ENCODE data around the gene OTUD3. TPM values are rescaled to one million over a fixed set of nuclear protein-coding genes. Genes with fewer than 3 reads are reported as not detected.

OTUD3 gene
- polyA plus RNA-seq, 1 donor (not counting 4 experiments of a cell fraction or from before 2014, with no cell fraction given), result 7.0 TPM

DNA sequence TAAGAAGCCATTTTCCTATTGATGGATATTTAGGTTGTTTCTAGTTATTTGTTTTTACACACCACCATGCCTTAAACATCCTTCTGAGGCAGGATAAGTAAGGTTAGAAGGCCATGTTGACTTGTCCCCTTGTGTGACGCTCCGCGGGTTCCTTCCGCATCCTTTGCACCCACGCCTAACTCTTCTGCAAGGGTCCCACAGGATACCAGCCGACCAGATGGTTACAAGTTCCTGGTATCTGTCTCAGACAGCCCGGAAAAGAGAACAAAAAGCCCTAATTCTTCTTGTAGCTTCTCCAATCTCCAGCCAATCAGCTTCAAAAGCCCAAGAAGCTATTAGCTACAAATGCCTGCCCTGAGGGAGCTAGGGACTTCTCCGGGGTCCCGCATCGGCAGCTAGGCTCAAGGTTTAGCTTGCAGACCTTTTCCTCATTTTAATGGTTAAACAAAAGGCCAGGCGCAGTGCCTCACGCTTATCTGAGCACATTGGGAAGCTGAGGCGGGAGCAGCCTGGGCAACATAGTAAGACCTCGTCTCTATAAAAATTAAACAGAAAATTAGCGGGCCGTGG is 4.9 kb upstream of the OTUD3 start:
- no peak for FAIRE-seq
- Histone ChIP-seq H3K9me1 (ENCODE audit: control insufficient read depth, extremely low read depth, insufficient read depth, low read length) (no peaks in the 10 kb centered on the region), H3K27me3 (ENCODE audit: control insufficient read depth, extremely low read depth, insufficient read depth, low read length) (no peaks in the 10 kb centered on the region), H4K20me1 (ENCODE audit: control insufficient read depth, extremely low read depth, insufficient read depth, low read length) (no peaks in the 10 kb centered on the region), H3K4me3 (ENCODE audit: control insufficient read depth in 2 of 3, extremely low read depth in 1 of 3, insufficient read depth in 2 of 3, low read depth in 1 of 3, low read length in 3 of 3) (peak overlapping the region in 1 of 3 experiments; percentile 66), H3K36me3 (ENCODE audit: control insufficient read depth in 2 of 2, extremely low read depth in 1 of 2, insufficient read depth in 2 of 2, low read length in 2 of 2) (no peaks in the 10 kb centered on the region), H3K4me1 (ENCODE audit: control insufficient read depth, extremely low read depth, insufficient read depth, low read length) (peaks cover 13% of the 10 kb centered on the region), H3K9me3 (ENCODE audit: control insufficient read depth, low read depth, low read length) (no peaks in the 10 kb centered on the region), H3K79me2 (ENCODE audit: control insufficient read depth, insufficient read depth, low read length) (peaks cover under 1% of the 10 kb centered on the region), H3K27ac (ENCODE audit: control insufficient read depth, insufficient read depth, low read length) (peak overlapping the region; percentile 91), H3K9ac (ENCODE audit: control insufficient read depth, extremely low read depth, insufficient read depth, low read length) (no peak overlapping the region), H3K4me2 (ENCODE audit: control insufficient read depth, extremely low read depth, insufficient read depth, low read depth, low read length) (peak overlapping the region; percentile 88), H2AFZ (ENCODE audit: control insufficient read depth, low read length) (no peak overlapping the region)
- dilution Hi-C loops (cut with MboI; ENCODE audit: extremely low pct_ligation_motif_present, low sequenced_read_pairs), result no loop called here
- DNase-seq (ENCODE audit: low read depth, low spot score), result no peak
- no peak for TF ChIP-seq EZH2 (IDR thresholded peaks at IDR 0.05; ENCODE audit: low read length)
- TF ChIP-seq, protein P1, sequence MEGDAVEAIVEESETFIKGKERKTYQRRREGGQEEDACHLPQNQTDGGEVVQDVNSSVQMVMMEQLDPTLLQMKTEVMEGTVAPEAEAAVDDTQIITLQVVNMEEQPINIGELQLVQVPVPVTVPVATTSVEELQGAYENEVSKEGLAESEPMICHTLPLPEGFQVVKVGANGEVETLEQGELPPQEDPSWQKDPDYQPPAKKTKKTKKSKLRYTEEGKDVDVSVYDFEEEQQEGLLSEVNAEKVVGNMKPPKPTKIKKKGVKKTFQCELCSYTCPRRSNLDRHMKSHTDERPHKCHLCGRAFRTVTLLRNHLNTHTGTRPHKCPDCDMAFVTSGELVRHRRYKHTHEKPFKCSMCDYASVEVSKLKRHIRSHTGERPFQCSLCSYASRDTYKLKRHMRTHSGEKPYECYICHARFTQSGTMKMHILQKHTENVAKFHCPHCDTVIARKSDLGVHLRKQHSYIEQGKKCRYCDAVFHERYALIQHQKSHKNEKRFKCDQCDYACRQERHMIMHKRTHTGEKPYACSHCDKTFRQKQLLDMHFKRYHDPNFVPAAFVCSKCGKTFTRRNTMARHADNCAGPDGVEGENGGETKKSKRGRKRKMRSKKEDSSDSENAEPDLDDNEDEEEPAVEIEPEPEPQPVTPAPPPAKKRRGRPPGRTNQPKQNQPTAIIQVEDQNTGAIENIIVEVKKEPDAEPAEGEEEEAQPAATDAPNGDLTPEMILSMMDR (optimal IDR thresholded peaks at IDR 0.05 in 1 of 3, IDR thresholded peaks at IDR 0.05 in 1 of 3, conservative IDR thresholded peaks at IDR 0.05 in 1 of 3; ENCODE audit: extremely low read depth in 1 of 3, insufficient read depth in 2 of 3, low read length in 3 of 3), result no peak

DNA sequence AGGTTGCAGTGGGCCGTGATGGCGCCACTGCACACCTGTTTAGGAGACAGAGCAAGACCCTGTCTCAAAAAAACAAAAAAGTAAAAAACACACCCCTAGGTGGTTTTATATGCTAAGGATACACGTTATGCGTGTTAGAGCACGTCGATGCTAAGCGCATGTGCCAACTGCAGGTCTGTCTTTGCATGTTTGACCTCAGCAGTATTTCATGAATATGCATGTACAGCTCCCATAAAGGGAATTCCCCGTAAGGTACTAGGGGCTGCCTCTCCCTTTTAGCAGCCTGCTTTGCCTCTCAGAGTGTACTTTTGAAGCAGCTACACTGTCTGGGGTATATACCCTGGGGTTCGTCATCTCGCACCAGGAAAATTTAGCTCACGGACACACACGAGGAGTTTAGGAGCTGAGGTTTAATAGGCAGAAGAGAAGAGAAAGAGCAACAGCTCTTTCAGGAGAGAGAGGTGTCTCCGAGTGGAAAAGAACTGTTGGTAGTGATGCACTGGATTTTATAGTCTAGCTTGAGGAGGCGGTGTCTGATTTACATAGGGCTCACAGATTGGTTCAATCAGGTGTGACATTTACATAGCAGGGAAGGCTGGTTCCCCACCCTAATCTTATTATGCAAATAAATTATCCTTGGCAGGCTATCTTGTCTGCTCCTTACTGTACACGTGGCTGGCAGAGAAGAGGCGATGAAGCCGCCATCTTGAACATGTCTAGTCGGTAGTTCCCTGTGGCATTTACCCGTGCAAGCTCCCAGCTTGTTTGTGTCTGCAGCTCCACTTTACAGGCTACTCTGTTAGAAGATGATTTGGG is 4.2 kb upstream of the OTUD3 start:
- H3K27me3 ChIP-seq (ENCODE audit: control insufficient read depth, extremely low read depth, insufficient read depth, low read length), result no peaks in the 10 kb centered on the region
- peak overlapping the region; percentile 88 for H3K4me2 ChIP-seq (ENCODE audit: control insufficient read depth, extremely low read depth, insufficient read depth, low read depth, low read length)
- DNase-seq (ENCODE audit: low read depth, low spot score) (peak; percentile 77), FAIRE-seq (peak; percentile 95)
- no peaks in the 10 kb centered on the region for H3K9me1 ChIP-seq (ENCODE audit: control insufficient read depth, extremely low read depth, insufficient read depth, low read length)
- H3K27ac ChIP-seq (ENCODE audit: control insufficient read depth, insufficient read depth, low read length), result peak overlapping the region; percentile 91
- TF ChIP-seq EZH2 (IDR thresholded peaks at IDR 0.05; ENCODE audit: low read length), result no peak
- TF ChIP-seq, protein P1 (optimal IDR thresholded peaks at IDR 0.05 in 1 of 3, IDR thresholded peaks at IDR 0.05 in 1 of 3, conservative IDR thresholded peaks at IDR 0.05 in 1 of 3; ENCODE audit: extremely low read depth in 1 of 3, insufficient read depth in 2 of 3, low read length in 3 of 3), result no peak
- dilution Hi-C loops (cut with MboI; ENCODE audit: extremely low pct_ligation_motif_present, low sequenced_read_pairs), result no loop called here
- H4K20me1 ChIP-seq (ENCODE audit: control insufficient read depth, extremely low read depth, insufficient read depth, low read length), result no peaks in the 10 kb centered on the region
- H3K4me1 ChIP-seq (ENCODE audit: control insufficient read depth, extremely low read depth, insufficient read depth, low read length), result peaks cover 10% of the 10 kb centered on the region
- no peaks in the 10 kb centered on the region for H3K36me3 ChIP-seq (ENCODE audit: control insufficient read depth in 2 of 2, extremely low read depth in 1 of 2, insufficient read depth in 2 of 2, low read length in 2 of 2)
- H2AFZ ChIP-seq (ENCODE audit: control insufficient read depth, low read length), result peak overlapping the region; percentile 68
- no peaks in the 10 kb centered on the region for H3K9me3 ChIP-seq (ENCODE audit: control insufficient read depth, low read depth, low read length)
- peaks cover 8% of the 10 kb centered on the region for H3K79me2 ChIP-seq (ENCODE audit: control insufficient read depth, insufficient read depth, low read length)
- peak overlapping the region in 2 of 3 experiments; percentile 61 to 66 for H3K4me3 ChIP-seq (ENCODE audit: control insufficient read depth in 2 of 3, extremely low read depth in 1 of 3, insufficient read depth in 2 of 3, low read depth in 1 of 3, low read length in 3 of 3)
- H3K9ac ChIP-seq (ENCODE audit: control insufficient read depth, extremely low read depth, insufficient read depth, low read length), result peak overlapping the region; percentile 78

Data from keratinocyte (primary cell).